ENCODE results near the gene NRP2. TPM values are rescaled to one million over a fixed set of nuclear protein-coding genes. Genes with fewer than 3 reads are reported as not detected.

NRP2 gene
- total RNA-seq, 1 donor from 2014 or later: 20.0 TPM

DNA sequence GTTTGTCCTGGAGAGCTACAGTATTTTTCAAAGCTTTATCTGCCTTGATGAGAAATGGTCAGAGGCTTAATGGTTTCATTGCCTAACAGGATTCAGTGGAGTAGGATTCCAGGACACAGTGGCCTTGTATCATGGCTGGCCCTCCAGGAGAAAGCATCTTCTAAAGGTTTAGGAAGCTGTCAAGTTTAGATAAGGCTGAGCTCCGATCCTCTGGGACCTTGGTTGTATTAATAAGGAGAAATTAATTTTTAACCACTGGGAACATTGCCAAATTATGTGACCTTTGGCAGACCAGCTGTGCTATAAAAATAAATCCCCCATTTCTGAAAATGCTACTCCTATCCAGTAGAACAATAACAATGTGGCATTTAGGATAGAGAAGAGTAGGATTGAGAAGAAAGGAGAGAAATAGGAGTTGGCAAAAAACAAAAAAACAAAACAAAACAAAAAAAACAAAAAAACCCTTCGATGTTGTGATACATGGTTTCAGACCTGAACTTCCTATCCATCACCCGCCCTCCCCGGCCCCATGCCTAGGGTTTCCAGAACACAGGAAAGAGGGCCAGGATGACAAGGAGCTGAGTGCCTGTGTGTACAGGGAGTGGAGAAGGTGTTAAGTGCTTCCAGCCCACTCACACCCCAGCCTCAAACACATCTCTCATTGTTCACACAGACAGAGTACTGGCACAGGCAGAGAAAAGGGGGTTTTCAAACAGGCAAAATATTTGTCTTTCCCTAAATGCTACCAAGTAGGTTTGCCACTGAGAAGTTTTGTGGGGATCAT lies 6.3 kb downstream of the NRP2 start:
- ATAC-seq: no peak

DNA sequence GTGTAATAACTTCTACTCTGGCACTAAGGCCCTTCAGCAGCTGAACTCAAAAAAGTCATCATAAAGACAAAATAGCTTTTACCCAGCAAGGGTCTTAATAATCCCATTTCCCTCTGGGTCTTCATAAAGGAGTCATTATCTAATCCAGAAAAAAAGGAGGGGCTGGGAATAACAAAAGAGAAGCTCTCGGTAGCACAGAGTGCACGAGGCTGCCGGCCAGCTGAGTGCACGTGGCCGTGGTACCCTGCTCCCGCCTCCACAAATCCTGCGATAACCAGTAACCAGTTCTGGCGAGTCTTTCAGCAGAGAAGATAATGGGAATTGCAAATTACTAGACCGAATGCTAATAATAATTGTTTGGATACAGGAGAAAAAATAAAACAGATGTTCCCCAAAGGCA lies 7.5 kb downstream of the NRP2 start:
- ATAC-seq: no peak

DNA sequence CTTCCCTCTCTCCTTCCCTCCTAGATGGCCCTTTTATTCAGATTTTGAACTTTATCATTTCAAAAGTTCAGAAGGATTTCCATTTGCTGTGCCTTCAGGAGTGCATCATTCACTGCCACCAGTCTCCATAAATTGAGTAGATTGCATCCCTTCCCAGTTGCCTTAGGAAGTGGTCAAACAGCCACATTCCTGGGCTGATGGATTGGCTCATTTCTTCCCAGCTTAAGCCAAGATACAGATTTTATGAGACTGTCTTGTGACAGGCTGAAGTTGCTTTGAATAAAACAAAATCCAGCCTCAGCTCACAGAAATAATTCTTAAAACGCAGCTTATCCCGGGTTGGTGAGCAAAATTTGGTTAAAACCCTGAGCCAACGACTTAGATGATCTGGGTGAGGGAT lies 9.8 kb downstream of the NRP2 start:
- no peak for ATAC-seq

DNA sequence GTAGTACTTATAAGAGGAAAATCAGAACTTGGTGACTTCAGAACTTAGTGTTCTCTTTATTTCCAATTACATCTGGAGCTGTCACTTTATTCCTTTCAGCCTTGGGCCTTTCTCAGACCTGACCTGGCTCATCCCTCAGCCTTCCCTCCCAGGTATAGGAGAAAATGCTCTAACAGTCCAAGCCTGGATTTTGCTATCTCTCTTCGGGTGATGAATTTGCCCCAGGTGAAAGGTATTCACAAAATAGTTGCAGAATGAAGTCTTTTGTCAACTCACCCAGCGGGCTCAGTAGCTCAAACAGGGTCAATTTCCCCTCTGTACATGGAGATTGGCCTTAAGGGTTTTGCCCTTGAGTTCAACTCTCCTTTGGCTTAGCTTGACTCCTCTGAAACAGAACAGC lies 12.0 kb downstream of the NRP2 start:
- ATAC-seq: no peak

DNA sequence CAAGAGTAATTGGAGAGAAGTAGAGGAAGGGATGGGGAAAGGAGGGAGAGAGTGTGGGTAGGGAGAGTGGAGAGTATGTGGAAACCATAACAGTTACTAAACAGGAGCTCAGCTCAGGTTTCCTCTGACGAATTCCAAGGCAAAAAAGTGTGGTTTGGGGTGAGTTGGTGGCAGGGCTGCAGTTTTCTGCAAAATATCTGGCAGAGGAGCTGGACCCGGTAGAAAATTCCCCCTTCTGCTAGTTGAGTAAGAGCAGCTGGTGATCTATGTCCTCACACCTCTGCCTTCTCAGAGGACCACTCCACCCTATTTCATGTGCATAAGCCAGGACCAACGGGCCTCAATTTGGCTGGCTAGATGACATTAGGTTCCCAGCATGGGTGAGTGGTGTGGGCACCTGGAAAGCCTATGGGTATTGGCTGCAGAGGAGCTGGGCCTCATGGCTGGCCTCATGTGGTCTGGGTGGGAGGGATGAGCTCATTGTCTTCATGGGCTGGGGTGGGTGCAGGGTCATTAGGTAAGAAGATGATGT lies 13.2 kb downstream of the NRP2 start:
- no peak for ATAC-seq

DNA sequence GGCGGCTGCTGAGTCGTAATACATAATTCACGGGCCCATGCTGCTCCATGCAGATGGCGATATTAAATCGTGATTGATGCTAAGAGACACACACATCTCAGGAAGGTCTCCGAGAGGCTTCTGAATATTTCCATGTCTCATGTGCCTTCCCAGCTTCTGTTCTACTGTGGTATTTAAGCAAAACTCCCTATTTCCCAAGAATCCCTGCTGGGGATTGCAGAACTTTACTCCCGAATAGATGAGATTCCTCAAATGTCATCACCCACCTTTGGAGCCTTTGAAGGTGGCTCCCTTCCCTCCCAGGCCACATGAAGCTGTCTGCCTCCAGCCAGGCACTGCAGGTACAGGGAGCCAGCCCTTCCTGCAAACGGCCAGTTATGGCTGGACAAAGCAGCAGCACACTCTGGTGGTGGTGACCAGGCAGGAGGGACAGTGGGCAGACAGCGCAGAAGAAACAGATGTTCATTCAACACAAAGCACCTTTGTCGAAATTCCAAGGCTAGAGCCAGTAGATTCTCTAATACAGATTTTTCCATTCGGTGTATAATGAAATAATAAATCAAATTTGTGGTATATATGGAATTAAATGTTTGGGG lies 14.1 kb downstream of the NRP2 start:
- ATAC-seq: no peak

DNA sequence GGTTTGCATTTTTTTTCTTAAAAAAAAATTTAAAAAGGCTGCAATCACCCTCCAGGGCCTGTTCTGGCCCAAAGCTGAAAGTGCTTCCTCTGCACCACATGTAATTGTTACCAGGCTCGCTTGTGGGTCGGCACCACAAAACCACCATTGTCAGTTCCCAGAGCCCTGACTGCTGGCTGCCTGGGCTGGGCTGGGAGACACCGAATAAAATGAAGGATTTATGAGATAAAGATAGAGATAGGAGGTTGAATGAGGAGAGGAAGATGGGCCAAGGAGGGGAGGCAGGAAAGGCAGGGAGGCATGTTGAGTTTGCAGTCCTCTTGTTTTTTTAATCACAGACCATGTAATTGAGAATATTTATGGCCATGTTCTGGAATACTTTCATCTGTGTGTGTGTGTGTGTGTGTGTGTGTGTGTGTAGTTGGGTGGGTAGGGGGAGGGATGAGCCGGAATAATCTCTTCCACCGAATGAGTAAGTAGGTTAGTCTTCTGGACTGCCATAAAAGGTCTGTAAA lies 14.7 kb downstream of the NRP2 start:
- no peak for ATAC-seq

DNA sequence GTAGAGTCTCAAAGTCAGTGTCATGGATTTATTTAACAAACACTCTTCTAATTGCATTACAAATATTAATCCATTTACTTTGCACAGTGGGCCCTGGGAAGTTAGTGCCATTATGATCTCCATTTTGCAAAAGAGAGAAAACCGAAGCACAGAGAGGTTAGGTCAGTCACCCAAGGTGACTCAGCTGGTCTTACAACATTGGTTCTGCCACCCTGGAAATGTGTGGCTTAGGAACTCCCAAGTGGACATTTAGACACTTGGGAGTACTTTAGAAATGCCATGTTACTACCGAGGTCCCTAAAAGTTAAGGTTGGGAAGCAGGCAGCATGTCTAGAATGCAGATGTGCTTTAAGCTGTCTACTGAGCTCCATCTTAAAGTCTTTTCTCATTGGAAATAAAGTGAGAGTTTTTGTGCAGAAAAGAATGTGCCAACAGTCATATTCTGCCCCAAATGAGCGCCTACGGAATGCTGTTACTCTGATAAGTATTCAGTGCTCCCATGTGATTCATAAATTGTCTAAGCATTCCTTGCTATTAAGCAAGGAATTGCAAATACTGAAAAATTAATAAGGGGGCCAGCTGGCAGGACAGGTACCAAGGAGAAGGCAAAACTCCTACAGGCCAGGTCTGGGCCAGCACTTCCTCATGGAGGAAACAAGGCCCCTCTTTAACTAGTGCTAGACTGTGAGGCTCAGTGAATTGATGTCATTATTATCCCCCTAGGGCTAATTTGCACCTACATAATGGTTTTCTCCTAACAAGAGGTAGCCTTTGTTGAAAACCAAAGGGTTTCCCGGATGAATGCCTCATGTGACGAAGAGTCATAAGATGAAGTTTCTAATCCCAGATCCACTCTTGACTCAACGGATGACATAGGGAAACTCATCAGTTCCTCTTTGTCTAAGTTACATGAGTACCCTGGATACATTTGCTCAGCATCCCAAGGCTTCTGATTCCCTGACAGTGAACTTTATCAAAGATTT lies 16.3 kb downstream of the NRP2 start:
- no peak for ATAC-seq

DNA sequence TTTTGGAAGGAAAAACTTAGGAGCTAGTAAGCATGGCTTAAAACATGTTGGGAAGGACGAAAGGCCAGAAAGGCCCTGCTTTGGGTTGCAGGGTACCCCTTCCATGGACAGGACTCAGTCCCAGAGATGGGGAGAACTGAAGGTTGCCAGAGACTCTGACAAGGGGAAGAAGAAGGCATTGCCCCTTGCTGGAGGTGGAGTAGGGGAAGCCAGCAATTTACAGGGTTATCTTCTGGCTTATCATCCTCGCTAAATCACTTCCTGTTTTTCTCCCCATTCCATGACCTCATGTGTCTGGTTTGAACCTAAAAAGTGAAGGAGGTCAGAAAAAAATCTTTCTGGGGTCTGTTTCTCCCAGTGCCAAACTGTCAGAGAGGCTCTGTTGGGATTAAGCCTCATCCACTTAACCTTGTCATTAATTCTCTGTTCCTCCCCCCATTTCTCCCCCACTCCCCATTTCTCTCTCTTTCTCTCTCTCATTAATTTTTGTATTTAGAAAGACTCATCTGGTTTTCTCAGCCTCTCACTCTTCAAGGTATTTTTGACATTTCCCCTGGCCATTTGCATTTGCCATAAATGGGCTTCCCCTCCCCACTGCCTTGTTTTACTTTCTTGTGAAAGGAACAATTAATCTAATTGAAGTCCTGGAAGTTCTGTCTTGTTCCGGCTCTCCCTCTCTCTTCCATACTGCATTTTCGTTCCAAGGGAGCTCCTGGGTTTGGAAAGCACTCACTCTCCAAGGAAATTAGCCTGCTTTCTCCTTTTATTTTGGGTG lies 17.4 kb downstream of the NRP2 start:
- no peak for ATAC-seq

DNA sequence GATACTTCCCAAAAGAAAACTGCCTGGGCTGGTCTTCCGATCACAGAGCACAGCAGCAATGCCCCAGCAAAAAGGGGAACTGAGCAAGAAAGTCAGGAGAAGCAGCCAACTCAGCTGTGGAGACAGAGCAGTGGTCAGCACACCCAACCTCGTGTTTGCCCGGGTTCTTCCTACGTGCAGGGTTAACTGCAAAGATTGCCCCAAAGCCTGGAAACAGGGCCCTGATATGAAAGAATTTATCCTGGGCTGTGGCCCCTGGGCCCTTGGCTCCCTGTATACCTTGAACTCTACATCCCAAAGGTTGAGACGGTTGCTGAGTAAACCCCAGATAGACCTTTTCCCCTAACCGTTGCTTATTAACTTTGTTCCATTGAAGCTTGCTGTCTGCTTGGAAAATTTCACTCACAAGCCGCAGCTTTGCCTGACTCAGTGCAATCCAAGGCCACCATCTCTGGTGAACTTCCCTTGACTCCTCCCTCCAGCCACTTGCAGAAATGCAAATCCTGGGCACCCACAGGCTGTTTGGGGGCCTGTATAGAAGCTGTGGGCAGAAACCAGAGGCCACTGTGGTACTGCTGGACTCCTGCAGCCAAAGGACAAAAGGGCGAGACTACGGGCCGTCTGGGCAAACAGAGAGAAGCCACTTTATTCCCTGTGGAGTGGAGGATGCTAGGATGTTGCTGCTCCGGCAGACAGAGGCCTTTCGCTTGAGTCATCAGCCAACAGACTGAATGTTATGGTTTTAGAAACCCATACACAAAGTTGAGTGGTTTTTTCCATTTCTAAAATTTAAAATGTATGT lies 18.2 kb downstream of the NRP2 start:
- ATAC-seq: no peak

DNA sequence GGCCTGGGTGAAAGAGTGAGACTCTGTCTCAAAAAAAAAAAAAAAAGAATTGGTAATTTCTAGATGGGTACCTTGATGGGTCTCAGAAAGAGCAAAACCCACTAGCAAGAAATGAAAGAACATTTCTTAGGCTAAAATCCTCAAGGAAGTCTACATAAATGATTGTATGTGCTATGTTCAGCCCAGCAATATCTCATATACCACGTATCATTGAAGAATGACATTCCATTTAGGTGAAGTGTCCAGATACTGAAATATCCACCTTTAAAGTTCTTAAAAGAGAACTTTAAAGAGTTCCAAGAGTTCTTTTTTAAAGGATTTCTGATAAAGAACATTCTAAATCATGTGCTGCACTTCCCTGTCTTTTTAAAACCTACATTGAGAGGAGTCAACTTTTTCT lies 19.2 kb downstream of the NRP2 start:
- ATAC-seq: no peak

DNA sequence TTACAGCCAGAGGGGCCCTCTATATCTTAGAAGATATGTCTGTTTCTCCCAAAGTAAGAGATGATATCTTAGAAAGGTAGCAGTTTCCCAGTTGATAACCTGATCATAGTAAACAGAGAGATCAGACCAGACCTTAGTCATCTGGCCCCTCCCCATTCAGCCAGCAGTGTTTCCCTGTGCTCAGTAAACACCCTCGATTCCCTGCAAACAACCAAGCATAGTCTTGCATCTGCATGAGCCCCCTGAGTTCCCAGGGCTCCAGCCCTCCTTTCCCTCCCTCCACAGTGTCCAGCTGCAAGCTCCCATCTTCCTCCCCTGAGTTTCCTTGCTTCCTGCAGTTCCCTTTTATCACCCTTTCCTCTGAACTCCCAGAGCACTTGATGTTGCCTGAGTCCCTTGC lies 20.3 kb downstream of the NRP2 start:
- no peak for ATAC-seq

DNA sequence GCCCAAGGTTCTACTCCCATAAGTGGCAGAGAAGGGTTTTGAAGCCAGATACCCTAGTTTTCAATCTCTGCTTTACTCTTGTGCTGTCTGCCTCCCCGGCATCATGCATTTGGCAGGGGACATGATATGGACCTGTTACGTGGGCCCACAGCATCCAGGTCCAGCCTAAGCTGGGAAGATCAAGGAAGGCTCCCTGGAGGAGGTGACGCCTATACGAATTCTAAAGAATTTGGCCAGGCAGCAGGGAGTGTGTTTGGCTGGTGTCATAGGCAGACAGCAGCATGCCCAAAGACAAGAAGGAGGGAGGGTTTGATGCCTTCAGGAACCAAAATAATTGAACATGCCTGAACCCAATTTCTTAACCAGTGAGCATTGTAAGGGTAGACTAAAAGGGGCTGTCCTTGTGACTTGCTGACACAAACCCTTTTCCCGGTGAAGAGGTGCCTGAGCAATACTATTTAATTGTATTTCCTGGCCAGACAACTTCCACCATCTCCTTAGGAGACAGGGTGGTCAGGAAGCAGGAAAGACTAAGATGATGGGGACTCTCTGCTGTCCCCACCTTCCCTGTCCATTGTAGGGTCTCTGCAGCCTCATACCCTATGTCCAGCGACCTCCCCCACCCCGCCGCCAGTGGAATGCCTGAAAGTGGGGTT lies 21.3 kb downstream of the NRP2 start:
- peak; percentile 5 for ATAC-seq

DNA sequence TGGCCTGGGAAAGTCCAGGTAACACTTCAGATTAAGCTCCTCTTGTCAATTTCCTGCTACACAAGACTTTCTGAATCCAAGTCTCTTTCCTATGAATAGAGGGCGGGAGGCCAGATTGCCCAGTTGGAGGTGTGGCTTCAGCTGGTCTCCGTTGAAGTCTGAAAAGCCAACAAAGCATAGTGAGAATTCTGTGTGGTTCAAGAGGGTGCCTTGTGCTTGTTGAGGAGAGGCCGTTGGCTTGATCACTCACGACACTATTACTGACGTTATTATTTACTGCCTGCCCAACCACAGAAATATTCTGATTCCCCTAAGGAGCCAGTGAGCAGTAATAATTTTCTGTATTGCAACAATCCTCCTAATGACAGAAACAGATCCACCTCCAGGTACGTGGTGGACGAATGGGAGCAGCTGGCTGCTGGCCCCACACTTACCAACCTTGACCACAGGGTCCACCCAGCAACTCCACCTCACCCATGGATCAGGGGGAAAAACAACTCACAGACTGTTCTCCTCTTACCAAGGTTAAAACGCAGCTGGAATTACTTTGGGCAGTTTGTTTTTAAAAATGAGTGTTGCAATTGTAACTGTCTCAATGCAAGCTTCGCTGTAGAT lies 21.9 kb downstream of the NRP2 start:
- peak; percentile 21 for ATAC-seq

DNA sequence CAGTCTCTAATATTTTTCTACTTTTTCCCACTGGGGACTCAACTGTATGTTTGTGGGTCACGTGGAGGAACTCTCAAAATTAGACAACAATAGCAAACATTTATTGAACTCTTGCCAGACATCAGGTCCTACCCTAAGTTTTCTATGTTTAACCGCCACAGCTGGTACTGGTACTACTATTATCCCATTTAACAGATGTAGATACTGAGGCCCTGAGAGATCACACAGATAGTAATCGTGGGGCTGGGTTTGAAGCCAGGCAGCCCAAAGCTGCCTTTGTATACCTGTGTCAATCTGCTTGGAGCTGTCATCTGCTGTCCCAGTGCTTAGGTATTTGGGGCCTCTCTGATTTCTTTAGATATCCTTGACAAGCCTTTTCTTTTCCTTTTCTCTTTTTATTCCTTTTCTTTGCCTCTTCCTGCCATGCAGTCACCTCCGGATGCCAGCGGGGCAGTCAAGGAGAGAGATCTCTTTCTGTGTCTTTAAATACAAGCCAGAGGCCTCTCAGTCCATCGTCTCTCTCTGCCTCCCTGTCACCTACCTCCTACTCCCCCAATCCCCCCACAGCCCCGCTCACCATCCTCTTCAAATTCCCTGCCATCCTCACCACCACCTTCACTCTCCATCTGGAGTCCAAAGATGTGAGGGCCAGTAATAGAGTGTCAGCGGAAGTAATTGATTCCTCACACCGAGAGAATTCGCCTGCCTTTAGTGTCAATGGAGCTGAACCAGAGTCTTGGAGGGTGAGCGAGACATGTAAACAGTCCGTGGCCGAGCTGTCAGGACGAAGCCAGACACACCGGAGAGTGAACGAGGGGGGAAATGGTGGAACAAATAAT lies 23.4 kb downstream of the NRP2 start:
- no peak for ATAC-seq

DNA sequence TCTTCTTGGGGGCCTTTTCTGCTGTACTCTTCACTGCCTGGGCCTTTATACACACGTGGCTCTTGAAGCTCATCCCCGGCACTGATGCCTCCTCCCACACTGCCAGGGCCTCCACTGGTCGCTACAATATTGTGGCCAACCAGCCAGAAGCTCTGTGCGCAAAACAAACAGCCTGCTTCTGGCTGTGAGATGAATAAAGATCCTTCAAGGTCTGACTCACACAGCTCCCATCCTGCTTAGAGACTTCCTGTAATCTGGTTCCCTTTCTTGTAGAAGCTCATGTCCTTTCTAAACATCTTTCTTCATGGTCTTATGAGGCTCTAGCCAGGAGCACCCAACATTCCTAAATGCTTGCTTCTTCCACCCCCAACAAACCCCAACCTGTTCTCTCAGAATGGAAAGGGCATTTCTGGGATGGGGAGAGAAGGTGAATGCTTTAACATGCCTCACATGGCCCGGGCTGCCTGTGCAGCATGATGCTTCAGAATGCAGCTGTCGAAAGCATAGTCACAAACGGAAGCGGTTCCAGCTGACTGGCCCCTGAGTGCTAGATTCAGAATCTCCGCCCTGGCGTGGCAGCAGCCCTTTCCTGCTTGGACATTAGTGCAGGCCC lies 24.6 kb downstream of the NRP2 start:
- ATAC-seq: peak; percentile 89

DNA sequence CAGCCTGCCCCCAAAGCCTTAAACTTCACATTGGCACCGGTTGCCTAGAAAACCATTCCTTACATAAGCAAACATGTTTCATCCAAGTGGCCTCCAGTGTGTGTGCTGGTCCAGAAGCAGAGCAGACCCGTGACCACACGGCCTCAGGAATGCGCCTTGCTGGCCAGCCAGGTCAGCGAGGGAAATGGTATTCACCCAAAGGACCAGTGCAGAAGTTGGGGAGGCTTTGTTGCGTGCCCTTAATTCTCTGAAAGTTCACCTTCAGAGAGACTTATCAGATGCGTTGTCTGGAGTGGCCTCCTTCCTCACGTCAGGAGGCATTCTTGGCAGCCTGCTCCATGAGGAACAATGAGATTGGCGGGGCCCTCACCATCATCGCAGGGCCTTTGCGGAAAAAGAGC lies 25.9 kb downstream of the NRP2 start:
- ATAC-seq: no peak

DNA sequence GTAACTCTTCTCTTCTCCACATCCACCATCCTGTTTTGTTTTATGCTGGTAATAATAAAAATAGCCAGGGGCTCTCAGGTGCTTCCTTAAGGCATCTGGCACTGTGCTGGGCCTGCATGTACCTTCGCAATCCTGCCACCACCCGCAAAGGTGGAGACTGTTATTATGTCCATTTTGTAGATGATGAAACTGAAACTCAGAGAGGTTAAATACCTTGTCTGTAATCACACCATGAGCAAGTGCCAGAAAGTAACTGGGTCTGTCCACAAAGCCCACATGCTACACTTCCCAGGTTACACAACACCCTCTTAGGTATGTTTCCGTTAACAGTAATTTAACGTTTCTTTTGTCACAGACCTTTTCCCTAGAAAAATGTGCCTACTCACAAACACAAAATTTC lies 27.0 kb downstream of the NRP2 start:
- ATAC-seq: no peak

DNA sequence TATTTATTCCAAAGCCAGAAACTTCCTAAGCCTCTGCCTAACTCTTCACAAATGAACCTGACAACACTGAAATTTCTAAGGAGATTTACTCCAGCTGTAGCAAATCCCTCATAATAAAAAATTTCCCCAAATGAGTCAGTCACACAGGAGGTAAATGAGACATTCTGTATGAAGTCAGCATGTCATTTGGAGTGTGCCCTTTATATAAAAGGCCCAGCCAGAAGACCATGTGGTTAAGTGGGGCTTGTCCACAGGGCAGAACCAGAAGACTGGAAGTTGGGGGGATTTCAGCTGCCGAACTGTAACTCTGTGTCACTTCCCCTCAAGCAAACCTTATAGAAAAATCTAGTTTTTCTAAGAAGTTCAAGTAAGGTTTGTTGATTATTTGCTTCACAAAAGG lies 30.2 kb downstream of the NRP2 start:
- ATAC-seq: peak; percentile 39
